ENCODE data around the gene PGM5. TPM values are rescaled to one million over a fixed set of nuclear protein-coding genes. Genes with fewer than 3 reads are reported as not detected.

PGM5 gene
- total RNA-seq, 1 donor from 2014 or later, result not detected

DNA sequence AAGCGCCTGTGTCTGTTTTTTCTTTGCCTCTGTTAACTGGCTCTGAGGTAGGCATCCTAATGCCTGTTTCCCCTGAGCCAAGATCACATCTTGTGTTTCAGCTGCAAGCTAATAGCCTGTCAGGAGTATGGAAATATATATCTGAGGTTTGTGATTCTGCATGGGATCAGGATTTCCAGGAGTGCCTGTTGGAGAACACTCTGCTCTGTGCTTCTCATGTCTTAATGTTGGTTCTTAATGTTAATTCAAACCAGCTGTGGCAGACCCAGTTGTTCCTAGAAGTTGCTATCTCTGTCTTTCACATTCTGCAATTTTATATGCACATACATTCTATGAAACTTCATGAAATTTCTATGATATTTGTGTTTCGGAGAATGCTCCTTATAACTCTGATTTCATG, 72.1 kb downstream of the PGM5 start:
- no peaks in the 10 kb centered on the region for H3K36me3 Mint-ChIP-seq (ENCODE audit: low read depth)
- intact Hi-C loops (cut with micrococcal nuclease), result no loop called here
- no peaks in the 10 kb centered on the region for H3K9me3 Mint-ChIP-seq
- H3K27ac Mint-ChIP-seq, result no peak overlapping the region
- H3K27me3 Mint-ChIP-seq (ENCODE audit: low read depth), result peaks cover 8% of the 10 kb centered on the region
- no peak for DNase-seq (ENCODE audit: low spot score)
- H3K4me1 Mint-ChIP-seq (ENCODE audit: low read depth), result no peaks in the 10 kb centered on the region
- H3K4me3 Mint-ChIP-seq (ENCODE audit: low read depth), result no peak overlapping the region

DNA sequence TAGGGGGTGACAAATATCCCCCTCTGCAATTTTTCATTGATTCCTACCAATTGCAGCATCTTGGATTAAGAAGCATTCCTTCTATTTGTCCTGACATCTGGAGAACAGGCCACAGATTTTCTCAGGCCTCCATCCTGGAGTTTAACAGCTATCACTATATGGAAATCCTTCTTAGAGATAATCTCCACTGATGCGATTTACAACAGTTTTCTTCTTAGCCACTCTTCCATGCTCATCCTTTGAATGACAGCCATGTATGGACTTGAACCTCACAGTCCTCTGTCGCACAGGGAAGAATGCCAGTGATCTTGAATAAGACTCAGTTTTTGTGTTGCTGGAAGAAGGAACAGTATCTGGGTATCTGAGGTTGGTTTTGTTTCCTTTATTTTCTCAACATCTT, 73.2 kb downstream of the PGM5 start:
- no peak for DNase-seq (ENCODE audit: low spot score)
- Mint-ChIP-seq H3K36me3 (ENCODE audit: low read depth) (no peaks in the 10 kb centered on the region), H3K9me3 (no peaks in the 10 kb centered on the region), H3K4me1 (ENCODE audit: low read depth) (no peaks in the 10 kb centered on the region), H3K27ac (no peak overlapping the region), H3K27me3 (ENCODE audit: low read depth) (peaks cover 8% of the 10 kb centered on the region), H3K4me3 (ENCODE audit: low read depth) (no peak overlapping the region)
- intact Hi-C loops (cut with micrococcal nuclease), result no loop called here

DNA sequence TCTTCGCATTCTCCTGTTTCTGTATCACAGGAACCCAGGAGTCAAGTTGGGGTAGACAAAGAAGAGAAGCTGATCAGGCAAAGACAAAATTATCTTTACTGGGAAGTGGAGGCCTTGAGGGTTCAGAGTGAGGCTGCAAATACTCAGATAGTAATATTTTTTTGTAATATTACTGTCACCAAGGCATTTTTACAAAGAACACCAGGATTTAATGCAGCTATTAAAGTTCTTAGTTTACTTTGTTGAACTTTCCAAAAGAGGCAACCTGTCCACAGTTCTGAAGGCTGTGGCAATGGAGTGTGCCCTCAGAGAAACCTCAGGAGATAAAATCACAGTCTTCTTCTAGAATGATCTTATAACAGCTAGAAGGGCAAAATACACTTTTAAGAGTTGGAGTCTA, 74.9 kb downstream of the PGM5 start:
- DNase-seq (ENCODE audit: low spot score), result no peak
- H3K27ac Mint-ChIP-seq, result no peak overlapping the region
- no peak overlapping the region for H3K4me3 Mint-ChIP-seq (ENCODE audit: low read depth)
- H3K36me3 Mint-ChIP-seq (ENCODE audit: low read depth), result no peaks in the 10 kb centered on the region
- H3K4me1 Mint-ChIP-seq (ENCODE audit: low read depth), result no peaks in the 10 kb centered on the region
- peaks cover 3% of the 10 kb centered on the region for H3K27me3 Mint-ChIP-seq (ENCODE audit: low read depth)
- intact Hi-C loops (cut with micrococcal nuclease), result no loop called here
- H3K9me3 Mint-ChIP-seq, result no peaks in the 10 kb centered on the region

DNA sequence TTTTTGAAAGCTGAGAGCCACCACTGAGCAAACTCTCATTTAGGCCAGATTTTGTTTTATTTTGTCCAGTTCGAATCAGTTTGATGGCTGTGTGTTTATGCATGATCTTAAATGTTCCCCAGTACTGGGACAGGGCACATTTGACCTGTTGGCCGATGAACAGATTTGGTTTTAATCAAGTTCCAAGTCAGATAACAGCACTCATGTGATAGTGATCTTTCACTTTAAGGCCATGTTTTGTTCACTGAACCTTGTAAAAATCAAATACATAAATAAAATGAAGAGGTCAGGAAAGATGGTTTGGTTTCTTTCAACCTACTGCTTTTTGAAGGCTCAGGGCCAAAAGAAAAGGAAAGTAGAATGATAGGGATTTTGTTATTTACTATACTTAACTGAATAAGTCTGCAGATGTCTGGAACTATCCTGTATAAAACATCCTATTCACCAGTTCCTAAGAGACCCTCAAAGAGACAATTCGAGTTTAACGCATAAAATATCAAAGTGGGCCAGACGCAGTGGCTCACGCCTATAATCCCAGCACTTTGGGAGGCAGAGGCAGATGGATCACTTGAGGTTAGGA, 77.2 kb downstream of the PGM5 start:
- H3K36me3 Mint-ChIP-seq (ENCODE audit: low read depth), result no peaks in the 10 kb centered on the region
- no peak overlapping the region for H3K27ac Mint-ChIP-seq
- H3K9me3 Mint-ChIP-seq, result no peaks in the 10 kb centered on the region
- peaks cover 1% of the 10 kb centered on the region for H3K27me3 Mint-ChIP-seq (ENCODE audit: low read depth)
- DNase-seq (ENCODE audit: low spot score), result no peak
- no peaks in the 10 kb centered on the region for H3K4me1 Mint-ChIP-seq (ENCODE audit: low read depth)
- intact Hi-C loops (cut with micrococcal nuclease), result no loop called here
- no peak overlapping the region for H3K4me3 Mint-ChIP-seq (ENCODE audit: low read depth)

DNA sequence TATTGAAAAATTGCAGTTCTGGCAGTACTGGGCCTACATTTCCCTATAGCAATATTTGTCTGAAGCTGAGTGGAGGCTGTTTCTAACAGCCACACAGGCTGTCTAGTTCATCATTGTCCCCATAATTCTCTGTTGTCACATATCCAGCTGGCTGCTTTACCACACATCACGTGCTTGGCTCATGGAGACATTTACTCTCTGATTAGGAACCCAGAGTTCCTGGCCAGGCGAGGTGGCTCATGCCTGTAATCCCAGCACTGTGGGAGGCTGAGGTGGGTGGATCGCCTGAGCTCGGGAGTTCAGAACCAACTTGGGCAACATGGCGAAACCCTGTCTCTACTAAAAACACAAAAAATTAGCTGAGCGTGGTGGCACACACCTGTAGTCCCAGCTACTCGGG, 81.4 kb downstream of the PGM5 start:
- Mint-ChIP-seq H3K27ac (no peak overlapping the region), H3K36me3 (ENCODE audit: low read depth) (no peaks in the 10 kb centered on the region), H3K4me3 (ENCODE audit: low read depth) (no peak overlapping the region), H3K27me3 (ENCODE audit: low read depth) (no peaks in the 10 kb centered on the region), H3K9me3 (peaks cover 11% of the 10 kb centered on the region), H3K4me1 (ENCODE audit: low read depth) (no peaks in the 10 kb centered on the region)
- no peak for DNase-seq (ENCODE audit: low spot score)
- intact Hi-C loops (cut with micrococcal nuclease), result no loop called here

DNA sequence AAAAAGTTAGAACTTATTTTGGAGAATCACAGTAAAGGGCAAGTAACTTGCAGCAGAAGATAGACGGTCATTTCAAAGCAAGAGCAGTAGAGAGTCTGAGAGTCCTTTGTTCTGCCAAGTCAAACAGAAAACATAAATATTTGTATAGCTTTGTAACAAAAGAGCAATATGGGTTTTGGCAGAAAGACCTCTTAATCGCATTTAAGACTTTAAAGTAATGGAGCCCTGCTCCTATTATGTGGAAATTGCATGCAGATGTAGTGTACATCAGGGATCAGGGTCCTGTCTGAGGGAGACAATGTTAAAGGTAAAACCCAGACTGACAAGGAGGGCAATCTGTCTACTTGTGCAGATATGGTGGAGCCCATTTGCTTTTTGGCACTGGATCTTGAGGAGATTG, 87.2 kb downstream of the PGM5 start:
- Mint-ChIP-seq H3K4me1 (ENCODE audit: low read depth) (no peaks in the 10 kb centered on the region), H3K9me3 (peaks cover 11% of the 10 kb centered on the region), H3K27me3 (ENCODE audit: low read depth) (no peaks in the 10 kb centered on the region), H3K4me3 (ENCODE audit: low read depth) (no peak overlapping the region), H3K36me3 (ENCODE audit: low read depth) (no peaks in the 10 kb centered on the region), H3K27ac (no peak overlapping the region)
- intact Hi-C loops (cut with micrococcal nuclease), result no loop called here
- no peak for DNase-seq (ENCODE audit: low spot score)

DNA sequence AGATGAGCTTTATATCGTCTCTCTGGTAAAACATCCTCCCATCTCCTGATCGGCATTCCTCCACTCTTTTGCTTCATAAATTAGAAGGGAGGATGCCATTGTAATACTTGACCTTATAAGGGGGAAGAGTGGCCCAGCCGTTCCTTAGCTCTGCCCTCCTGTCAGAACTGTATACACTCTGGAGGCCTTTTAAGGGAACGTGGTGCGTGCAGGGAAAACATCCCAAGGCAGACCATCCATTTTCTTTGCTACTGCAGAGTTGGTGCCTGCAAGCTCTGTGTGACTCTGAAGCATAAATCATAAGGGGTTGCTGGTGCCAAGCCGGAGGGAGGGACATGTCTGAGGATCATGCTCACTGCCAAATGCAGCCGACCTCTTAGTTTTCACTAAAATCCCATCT, 90.4 kb downstream of the PGM5 start:
- intact Hi-C loops (cut with micrococcal nuclease), result no loop called here
- no peaks in the 10 kb centered on the region for H3K36me3 Mint-ChIP-seq (ENCODE audit: low read depth)
- H3K9me3 Mint-ChIP-seq, result peaks cover under 1% of the 10 kb centered on the region
- no peaks in the 10 kb centered on the region for H3K4me1 Mint-ChIP-seq (ENCODE audit: low read depth)
- no peak for DNase-seq (ENCODE audit: low spot score)
- no peak overlapping the region for H3K4me3 Mint-ChIP-seq (ENCODE audit: low read depth)
- no peaks in the 10 kb centered on the region for H3K27me3 Mint-ChIP-seq (ENCODE audit: low read depth)
- no peak overlapping the region for H3K27ac Mint-ChIP-seq

DNA sequence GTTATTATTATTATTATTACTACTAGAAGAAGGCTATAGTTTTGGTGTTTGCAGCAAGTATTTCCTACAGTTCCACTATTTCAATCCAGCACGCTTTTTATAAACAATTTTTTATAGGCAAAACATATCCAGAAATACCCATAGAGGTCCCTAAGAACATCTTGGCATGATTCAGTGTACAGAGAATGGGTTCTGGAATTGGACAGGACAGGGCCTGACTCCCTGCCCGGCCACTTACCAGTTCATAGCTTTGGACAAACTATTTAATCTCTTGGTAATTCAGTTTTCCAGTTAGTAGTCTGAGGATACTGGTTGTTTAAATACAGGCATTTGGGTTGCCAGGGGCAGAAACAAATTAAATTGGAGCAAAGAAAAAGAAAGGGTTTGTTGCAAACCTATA, 91.2 kb downstream of the PGM5 start:
- H3K36me3 Mint-ChIP-seq (ENCODE audit: low read depth), result no peaks in the 10 kb centered on the region
- no peak overlapping the region for H3K4me3 Mint-ChIP-seq (ENCODE audit: low read depth)
- H3K4me1 Mint-ChIP-seq (ENCODE audit: low read depth), result no peaks in the 10 kb centered on the region
- DNase-seq (ENCODE audit: low spot score), result no peak
- no peak overlapping the region for H3K27ac Mint-ChIP-seq
- intact Hi-C loops (cut with micrococcal nuclease), result no loop called here
- H3K9me3 Mint-ChIP-seq, result no peaks in the 10 kb centered on the region
- H3K27me3 Mint-ChIP-seq (ENCODE audit: low read depth), result peaks cover 4% of the 10 kb centered on the region

DNA sequence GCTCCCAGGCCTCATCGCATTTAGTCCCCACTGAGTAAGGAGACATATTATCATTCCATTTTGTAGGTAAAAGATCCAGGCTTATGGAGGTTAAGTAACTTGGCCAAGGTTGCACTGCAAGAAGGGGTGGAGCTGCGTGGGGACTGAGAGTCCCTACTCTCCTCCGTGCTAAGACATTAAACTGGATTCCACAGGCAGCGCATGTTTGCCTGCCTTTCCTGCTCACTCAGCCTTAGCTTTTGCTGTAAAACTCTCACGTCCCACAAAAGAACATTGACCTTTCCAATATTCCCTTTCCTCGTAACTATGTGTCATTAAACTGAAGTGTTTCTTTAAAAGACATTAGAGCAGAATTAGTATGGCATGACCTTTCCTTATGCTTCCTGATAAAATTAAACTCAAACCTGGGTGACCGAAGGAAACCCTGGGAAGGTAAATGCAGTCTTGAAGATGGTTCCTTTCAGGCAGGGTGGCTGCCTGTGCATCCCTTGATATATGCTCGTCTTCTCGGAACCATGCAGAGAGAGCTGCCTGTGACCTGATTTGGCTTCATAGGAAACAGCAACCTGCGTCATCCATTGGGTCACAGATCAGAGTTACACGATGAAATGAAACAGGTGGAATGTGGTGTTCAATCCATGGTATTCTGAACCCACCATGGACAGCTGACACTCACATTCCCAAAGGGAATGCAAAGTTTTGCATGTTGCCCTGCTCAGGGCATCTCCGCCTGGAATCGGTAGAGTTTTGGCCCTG, 98.3 kb downstream of the PGM5 start:
- no peak for DNase-seq (ENCODE audit: low spot score)
- Mint-ChIP-seq H3K4me1 (ENCODE audit: low read depth) (no peaks in the 10 kb centered on the region), H3K36me3 (ENCODE audit: low read depth) (no peaks in the 10 kb centered on the region), H3K27me3 (ENCODE audit: low read depth) (peaks cover 8% of the 10 kb centered on the region), H3K4me3 (ENCODE audit: low read depth) (no peak overlapping the region), H3K27ac (no peak overlapping the region), H3K9me3 (no peaks in the 10 kb centered on the region)
- intact Hi-C loops (cut with micrococcal nuclease), result no loop called here

DNA sequence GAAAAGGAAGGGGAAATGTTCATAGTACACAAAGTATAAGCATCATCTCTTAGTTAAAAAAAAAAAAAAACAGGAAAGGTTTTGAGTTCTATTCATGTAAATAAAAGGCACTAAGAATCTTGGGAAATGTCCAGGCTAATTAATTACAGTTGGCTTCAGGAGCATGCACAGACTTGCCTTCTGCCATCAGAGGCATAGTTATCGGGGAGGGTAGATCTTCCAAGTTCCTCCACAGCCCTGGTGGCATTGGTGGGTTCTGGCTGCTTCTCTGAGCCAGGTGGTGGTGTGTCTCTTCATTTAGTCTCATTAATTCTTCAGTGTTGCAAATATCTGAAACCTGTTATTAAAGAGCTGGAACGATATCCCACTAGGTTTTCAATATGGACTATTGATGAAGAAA, 99.0 kb downstream of the PGM5 start:
- Mint-ChIP-seq H3K4me3 (ENCODE audit: low read depth) (no peak overlapping the region), H3K4me1 (ENCODE audit: low read depth) (no peaks in the 10 kb centered on the region), H3K27ac (no peak overlapping the region), H3K9me3 (no peaks in the 10 kb centered on the region), H3K36me3 (ENCODE audit: low read depth) (no peaks in the 10 kb centered on the region), H3K27me3 (ENCODE audit: low read depth) (peaks cover 8% of the 10 kb centered on the region)
- no peak for DNase-seq (ENCODE audit: low spot score)
- intact Hi-C loops (cut with micrococcal nuclease), result no loop called here

DNA sequence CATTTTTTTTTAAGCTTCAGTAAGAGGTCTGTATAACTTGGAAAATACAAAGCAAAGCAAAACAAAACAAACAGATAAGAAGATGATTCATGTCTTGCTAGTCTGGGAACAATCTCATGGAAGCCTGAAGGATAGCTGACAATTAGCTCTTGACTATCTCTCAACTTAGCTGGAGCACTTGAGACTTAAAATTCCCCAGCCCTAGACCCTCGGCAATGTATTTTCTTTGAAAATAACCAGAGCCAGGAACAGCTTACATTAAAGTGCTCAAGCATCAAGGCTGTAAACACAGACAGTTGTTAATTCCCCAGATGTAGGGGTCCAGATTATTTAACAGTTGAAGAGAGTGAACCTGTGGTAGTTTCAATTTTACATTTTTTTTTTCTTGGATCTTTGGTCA, 101.4 kb downstream of the PGM5 start:
- no peak for DNase-seq (ENCODE audit: low spot score)
- no peak overlapping the region for H3K4me3 Mint-ChIP-seq (ENCODE audit: low read depth)
- peaks cover 8% of the 10 kb centered on the region for H3K27me3 Mint-ChIP-seq (ENCODE audit: low read depth)
- no peaks in the 10 kb centered on the region for H3K36me3 Mint-ChIP-seq (ENCODE audit: low read depth)
- H3K27ac Mint-ChIP-seq, result no peak overlapping the region
- intact Hi-C loops (cut with micrococcal nuclease), result no loop called here
- no peaks in the 10 kb centered on the region for H3K4me1 Mint-ChIP-seq (ENCODE audit: low read depth)
- H3K9me3 Mint-ChIP-seq, result no peaks in the 10 kb centered on the region

DNA sequence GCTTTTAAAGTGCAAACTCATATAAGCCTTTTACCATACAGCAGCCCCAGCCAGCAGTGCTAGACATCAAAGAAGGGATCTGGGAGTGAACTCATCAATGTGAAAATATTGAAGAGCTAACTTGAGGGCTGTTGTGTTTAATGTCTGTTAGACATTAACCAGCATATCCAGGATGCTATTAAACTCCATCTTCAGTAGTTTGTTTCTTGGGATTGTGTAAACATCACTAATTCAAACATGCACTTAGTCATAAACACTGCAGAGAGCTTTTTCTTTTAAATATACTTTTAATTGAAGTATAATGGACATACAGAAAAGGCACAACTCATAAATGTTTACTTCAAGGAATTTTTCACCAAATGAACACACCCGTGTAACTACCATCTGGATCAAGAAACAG, 102.5 kb downstream of the PGM5 start:
- Mint-ChIP-seq H3K4me1 (ENCODE audit: low read depth) (no peaks in the 10 kb centered on the region), H3K4me3 (ENCODE audit: low read depth) (no peak overlapping the region), H3K27me3 (ENCODE audit: low read depth) (peaks cover 8% of the 10 kb centered on the region), H3K36me3 (ENCODE audit: low read depth) (no peaks in the 10 kb centered on the region), H3K9me3 (no peaks in the 10 kb centered on the region), H3K27ac (no peak overlapping the region)
- no peak for DNase-seq (ENCODE audit: low spot score)
- intact Hi-C loops (cut with micrococcal nuclease), result no loop called here

DNA sequence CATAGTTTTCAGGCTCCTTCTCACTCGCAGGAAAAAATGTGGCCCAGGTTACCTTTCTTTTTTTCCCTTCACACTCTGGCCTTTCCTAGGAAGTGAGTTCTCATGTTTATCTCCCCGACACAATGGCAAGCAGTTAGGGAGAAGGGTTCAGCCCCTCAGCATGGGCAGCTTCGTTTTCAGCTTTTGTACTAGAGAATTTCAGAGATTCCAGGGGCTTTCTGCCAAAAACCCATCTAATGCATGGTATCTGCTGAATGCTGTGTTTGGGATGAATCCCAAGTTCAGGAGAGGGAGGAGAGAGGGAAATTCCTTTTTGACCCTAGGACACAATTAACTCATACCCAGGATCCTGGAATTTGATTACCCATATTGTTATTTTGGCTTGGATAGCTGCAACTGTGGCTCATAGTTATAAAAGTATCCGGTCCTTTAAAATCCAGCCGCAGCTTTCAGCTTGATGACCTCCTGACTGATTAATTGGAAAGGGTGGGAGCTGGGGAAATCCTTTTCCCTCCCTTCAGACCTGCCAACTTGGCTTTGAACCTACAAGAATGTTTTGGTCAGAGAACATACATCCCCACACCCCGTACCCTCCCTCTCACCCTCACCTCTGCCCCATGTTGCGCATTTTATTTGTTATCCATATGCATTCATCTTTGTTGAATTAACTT, 105.8 kb downstream of the PGM5 start:
- H3K9me3 Mint-ChIP-seq, result no peaks in the 10 kb centered on the region
- no peak overlapping the region for H3K27ac Mint-ChIP-seq
- no peak for DNase-seq (ENCODE audit: low spot score)
- peaks cover 8% of the 10 kb centered on the region for H3K27me3 Mint-ChIP-seq (ENCODE audit: low read depth)
- no peak overlapping the region for H3K4me3 Mint-ChIP-seq (ENCODE audit: low read depth)
- H3K36me3 Mint-ChIP-seq (ENCODE audit: low read depth), result no peaks in the 10 kb centered on the region
- no peaks in the 10 kb centered on the region for H3K4me1 Mint-ChIP-seq (ENCODE audit: low read depth)
- intact Hi-C loops (cut with micrococcal nuclease), result no loop called here

Measured in activated T-helper 2 cell treated with anti-CD3 and anti-CD28 coated beads, Interferon-gamma antibody, Interleukin-2, Interleukin-4, amounts not matched to agents 10 μg/mL and 5 μg/mL and 100 μg/mL, durations not matched to agents 14 hours and 24 hours and 36 hours (primary cell).